HEK293 (cell line): Measurements from ENCODE around the gene BICC1.
A peak's percentile ranks its signal among the peaks of the same experiment; 100 is the strongest.

Source experiments
- CTCF ChIA-PET: fragments of 350-600 bp; formaldehyde crosslinking; extraction: SDS; loops from one replicate; lab custom pipeline; 2021; ENCODE audit warnings: antibody characterized with exemption; lab: Yijun Ruan, JAX
- POLR2A ChIA-PET: fragments of 300-600 bp; formaldehyde crosslinking; extraction: SDS; loops from one replicate; lab custom pipeline; 2020; ENCODE audit warnings: antibody characterized with exemption, inconsistent platforms; lab: Yijun Ruan, JAX
- H3K27ac ChIP-seq: fragments of 200-500 bp; sonication (Bioruptor generic); 2 replicates; pipeline ENCODE4 v1.5.1; 2014; ENCODE audit warnings: low read depth, low read length, control low read depth, inconsistent platforms; ENCODE audit errors: extremely low read depth
- H3K36me3 ChIP-seq, 2 experiments: fragments of 200-500 bp in 1 of 2; sonication (Bioruptor generic) in 1 of 2; 1 replicate in 1 of 2; 2 replicates in 1 of 2; pipeline ENCODE4 v1.5.1; 2014 to 2017; ENCODE audit warnings: inconsistent platforms in 2 of 2, low read length in 2 of 2; ENCODE audit not compliant: control insufficient read depth in 2 of 2, insufficient read depth in 1 of 2
- H3K4me1 ChIP-seq: fragments of 200-500 bp; sonication (Bioruptor generic); 2 replicates; pipeline ENCODE4 v1.5.1; 2014; ENCODE audit warnings: mild to moderate bottlenecking, low read length, inconsistent platforms; ENCODE audit not compliant: control insufficient read depth, insufficient read depth
- H3K4me3 ChIP-seq: 2 replicates; pipeline ENCODE4 v1.5.1; 2011; ENCODE audit warnings: low read depth, mild to moderate bottlenecking, control low read depth, low read length, moderate library complexity
- H3K9me3 ChIP-seq: fragments of 200-500 bp; sonication (Bioruptor generic); 2 replicates; pipeline ENCODE4 v1.5.1; 2014; ENCODE audit warnings: low read depth, low read length, inconsistent platforms; ENCODE audit not compliant: control insufficient read depth, insufficient read depth
- GLIS2 ChIP-seq: fragments of 450-650 bp; formaldehyde crosslinking; IDR thresholded peaks from 2 replicates; pipeline ENCODE4 v1.5.1; 2016; ENCODE audit warnings: missing biosample characterization, missing genetic modification characterization
- KLF17 ChIP-seq: fragments of 450-650 bp; formaldehyde crosslinking; IDR thresholded peaks from 2 replicates; pipeline ENCODE4 v1.5.1; 2016; ENCODE audit warnings: missing biosample characterization, missing genetic modification characterization
- MEIS1 ChIP-seq: sonication (generic); formaldehyde crosslinking; IDR thresholded peaks from 2 replicates; pipeline ENCODE4 v1.8.1; 2022; ENCODE audit warnings: missing genetic modification reagents, mild to moderate bottlenecking, borderline replicate concordance
- MYNN ChIP-seq: fragments of 450-650 bp; formaldehyde crosslinking; IDR thresholded peaks from 2 replicates; pipeline ENCODE4 v1.5.1; 2016; ENCODE audit warnings: missing biosample characterization, missing genetic modification characterization, borderline replicate concordance
- REST ChIP-seq: fragments of 450-650 bp; formaldehyde crosslinking; IDR thresholded peaks from 2 replicates; pipeline ENCODE4 v1.5.1; 2016; ENCODE audit warnings: missing biosample characterization, missing genetic modification characterization
- SALL2 ChIP-seq: fragments of 450-650 bp; formaldehyde crosslinking; IDR thresholded peaks from 2 replicates; pipeline ENCODE4 v1.5.0; 2017; ENCODE audit warnings: missing biosample characterization, mild to moderate bottlenecking, missing genetic modification characterization, borderline replicate concordance
- ZBTB11 ChIP-seq: fragments of 450-650 bp; formaldehyde crosslinking; conservative IDR thresholded peaks from 2 replicates; pipeline ENCODE4 v1.5.1; 2016; ENCODE audit warnings: low read depth, missing biosample characterization, missing genetic modification characterization
- ZBTB17 ChIP-seq: fragments of 450-650 bp; formaldehyde crosslinking; IDR thresholded peaks from 2 replicates; pipeline ENCODE4 v1.5.1; 2016; ENCODE audit warnings: missing biosample characterization, missing genetic modification characterization
- ZBTB7A ChIP-seq: fragments of 450-650 bp; formaldehyde crosslinking; IDR thresholded peaks from 2 replicates; pipeline ENCODE4 v1.5.1; 2016; ENCODE audit warnings: low read depth, missing biosample characterization, missing genetic modification characterization
- ZNF121 ChIP-seq: fragments of 450-650 bp; formaldehyde crosslinking; IDR thresholded peaks from 2 replicates; pipeline ENCODE4 v1.5.1; 2016; ENCODE audit warnings: missing biosample characterization, missing genetic modification characterization
- ZNF132 ChIP-seq: fragments of 450-650 bp; formaldehyde crosslinking; IDR thresholded peaks from 2 replicates; pipeline ENCODE4 v1.5.1; 2017; ENCODE audit warnings: missing biosample characterization, missing genetic modification characterization, borderline replicate concordance
- ZNF211 ChIP-seq: fragments of 450-650 bp; formaldehyde crosslinking; IDR thresholded peaks from 2 replicates; pipeline ENCODE4 v1.5.1; 2016; ENCODE audit warnings: low read depth, missing biosample characterization, missing genetic modification characterization
- ZNF239 ChIP-seq: fragments of 450-650 bp; formaldehyde crosslinking; IDR thresholded peaks from 2 replicates; pipeline ENCODE4 v1.5.1; 2016; ENCODE audit warnings: missing biosample characterization, missing genetic modification characterization
- ZNF248 ChIP-seq: fragments of 450-650 bp; formaldehyde crosslinking; IDR thresholded peaks from 2 replicates; pipeline ENCODE4 v1.5.1; 2017; ENCODE audit warnings: missing biosample characterization, missing genetic modification characterization
- ZNF266 ChIP-seq: fragments of 450-650 bp; formaldehyde crosslinking; IDR thresholded peaks from 2 replicates; pipeline ENCODE4 v1.5.1; 2016; ENCODE audit warnings: missing biosample characterization, missing genetic modification characterization, low read depth
- ZNF324 ChIP-seq: fragments of 450-650 bp; formaldehyde crosslinking; IDR thresholded peaks from 2 replicates; pipeline ENCODE4 v1.5.1; 2016; ENCODE audit warnings: missing biosample characterization, missing genetic modification characterization
- ZNF335 ChIP-seq: fragments of 450-650 bp; formaldehyde crosslinking; conservative IDR thresholded peaks from 2 replicates; pipeline ENCODE4 v1.5.1; 2016; ENCODE audit warnings: missing biosample characterization, missing genetic modification characterization
- ZNF394 ChIP-seq: fragments of 450-650 bp; formaldehyde crosslinking; IDR thresholded peaks from 2 replicates; pipeline ENCODE4 v1.5.1; 2016; ENCODE audit warnings: missing biosample characterization, missing genetic modification characterization, mild to moderate bottlenecking, moderate library complexity, borderline replicate concordance
- ZNF473 ChIP-seq: fragments of 450-650 bp; formaldehyde crosslinking; IDR thresholded peaks from 2 replicates; pipeline ENCODE4 v1.5.1; 2017; ENCODE audit warnings: missing biosample characterization, missing genetic modification characterization
- ZNF501 ChIP-seq: fragments of 450-650 bp; formaldehyde crosslinking; IDR thresholded peaks from 2 replicates; pipeline ENCODE4 v1.5.1; 2016; ENCODE audit warnings: missing biosample characterization, missing genetic modification characterization
- ZNF707 ChIP-seq: fragments of 450-650 bp; formaldehyde crosslinking; IDR thresholded peaks from 2 replicates; pipeline ENCODE4 v1.5.1; 2016; ENCODE audit warnings: missing biosample characterization, missing genetic modification characterization
- ZSCAN23 ChIP-seq: fragments of 450-650 bp; formaldehyde crosslinking; IDR thresholded peaks from 2 replicates; pipeline ENCODE4 v1.5.1; 2016; ENCODE audit warnings: missing biosample characterization, missing genetic modification characterization
- TF ChIP-seq, protein P1 (sequence below): IDR thresholded peaks from 2 replicates; pipeline ENCODE4 v1.6.1; 2011; ENCODE audit warnings: mild to moderate bottlenecking, low read depth, low read length, borderline replicate concordance
- TF ChIP-seq, protein P2 (sequence below): fragments of 450-650 bp; formaldehyde crosslinking; optimal IDR thresholded peaks from 2 replicates; pipeline ENCODE3; 2016; ENCODE audit warnings: missing biosample characterization, mild to moderate bottlenecking, missing genetic modification characterization

Gene BICC1

GRCh38 chr10:58638388-58638787, 125.7 kb downstream of the BICC1 start:
- CTCF ChIA-PET = interaction anchor here (1.2 to 5.8 kb wide), 2 partner anchors 223 to 226 kb away, joined by 3 to 34 read pairs; no protein-coding TSS in a partner anchor

GRCh38 chr10:58641095-58641531, 128.4 kb downstream of the BICC1 start:
- CTCF ChIA-PET = interaction anchor here (0.6 to 5.8 kb wide), 13 partner anchors 9 to 616 kb away, joined by 3 to 34 read pairs (median 5); partner anchors contain the start of gene UBE2D1
- no peaks in the 10 kb centered on the region for H3K9me3 ChIP-seq
- no peak overlapping the region for H3K4me3 ChIP-seq
- POLR2A ChIA-PET = interaction anchor here (0.5 to 1.0 kb wide), 2 partner anchors 9 to 101 kb away, joined by 3 to 5 read pairs; no protein-coding TSS in a partner anchor
- H3K36me3 ChIP-seq = no peaks in the 10 kb centered on the region
- no peak overlapping the region for H3K27ac ChIP-seq
- H3K4me1 ChIP-seq = peaks cover 5% of the 10 kb centered on the region; the same call in 1 of the 2 replicates
- TF ChIP-seq ZNF324 (tag by site-specific recombination) (no peak), ZBTB17 (tag by site-specific recombination) (peak; percentile 73; the same call in 1 of the 2 replicates), ZNF501 (tag by site-specific recombination) (no peak), ZNF121 (tag by site-specific recombination) (no peak), ZNF707 (no peak), KLF17 (tag by site-specific recombination) (no peak), MYNN (tag by site-specific recombination) (no peak)
- TF ChIP-seq, protein P1, sequence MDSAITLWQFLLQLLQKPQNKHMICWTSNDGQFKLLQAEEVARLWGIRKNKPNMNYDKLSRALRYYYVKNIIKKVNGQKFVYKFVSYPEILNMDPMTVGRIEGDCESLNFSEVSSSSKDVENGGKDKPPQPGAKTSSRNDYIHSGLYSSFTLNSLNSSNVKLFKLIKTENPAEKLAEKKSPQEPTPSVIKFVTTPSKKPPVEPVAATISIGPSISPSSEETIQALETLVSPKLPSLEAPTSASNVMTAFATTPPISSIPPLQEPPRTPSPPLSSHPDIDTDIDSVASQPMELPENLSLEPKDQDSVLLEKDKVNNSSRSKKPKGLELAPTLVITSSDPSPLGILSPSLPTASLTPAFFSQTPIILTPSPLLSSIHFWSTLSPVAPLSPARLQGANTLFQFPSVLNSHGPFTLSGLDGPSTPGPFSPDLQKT = no peak
- TF ChIP-seq, protein P2, sequence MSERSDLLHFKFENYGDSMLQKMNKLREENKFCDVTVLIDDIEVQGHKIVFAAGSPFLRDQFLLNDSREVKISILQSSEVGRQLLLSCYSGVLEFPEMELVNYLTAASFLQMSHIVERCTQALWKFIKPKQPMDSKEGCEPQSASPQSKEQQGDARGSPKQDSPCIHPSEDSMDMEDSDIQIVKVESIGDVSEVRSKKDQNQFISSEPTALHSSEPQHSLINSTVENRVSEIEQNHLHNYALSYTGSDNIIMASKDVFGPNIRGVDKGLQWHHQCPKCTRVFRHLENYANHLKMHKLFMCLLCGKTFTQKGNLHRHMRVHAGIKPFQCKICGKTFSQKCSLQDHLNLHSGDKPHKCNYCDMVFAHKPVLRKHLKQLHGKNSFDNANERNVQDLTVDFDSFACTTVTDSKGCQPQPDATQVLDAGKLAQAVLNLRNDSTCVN (tag by site-specific recombination) = no peak

More at GRCh38 chr10:58638388-58638787, 125.7 kb downstream of the BICC1 start:
- TF ChIP-seq ZBTB11 (tag by site-specific recombination) = no peak
- TF ChIP-seq MEIS1 = no peak
- no peak for TF ChIP-seq ZNF324 (tag by site-specific recombination)
- no peak for TF ChIP-seq ZNF266 (tag by site-specific recombination)
- TF ChIP-seq GLIS2 (tag by site-specific recombination) = no peak
- no peak for TF ChIP-seq ZSCAN23
- no peak for TF ChIP-seq ZNF239 (tag by site-specific recombination)
- no peak for TF ChIP-seq ZNF211 (tag by site-specific recombination)
- TF ChIP-seq ZNF335 (tag by site-specific recombination) = no peak
- TF ChIP-seq ZBTB7A (tag by site-specific recombination) = no peak
- no peak for TF ChIP-seq ZNF132 (tag by site-specific recombination)
- TF ChIP-seq ZNF394 (tag by site-specific recombination) = no peak
- TF ChIP-seq REST (tag by site-specific recombination) = no peak
- no peak for TF ChIP-seq SALL2 (tag by site-specific recombination)
- TF ChIP-seq ZNF248 = no peak
- TF ChIP-seq ZNF473 (tag by site-specific recombination) = no peak
- Histone ChIP-seq H3K27ac (no peak overlapping the region), H3K36me3 (no peaks in the 10 kb centered on the region), H3K4me1 (0 out of 2 replicates have a peak, but pooled peaks cover 3% of the 10 kb centered on the region), H3K9me3 (no peaks in the 10 kb centered on the region), H3K4me3 (no peak overlapping the region)
- POLR2A ChIA-PET = no interaction called here
